Measurements from ENCODE around the gene INPP5J.
"Not testable (repeated sequence)": the region's sequence is repeated elsewhere in the genome, so short reads cannot be mapped to it uniquely, and the experiment has no call there.

The INPP5J gene

DNA sequence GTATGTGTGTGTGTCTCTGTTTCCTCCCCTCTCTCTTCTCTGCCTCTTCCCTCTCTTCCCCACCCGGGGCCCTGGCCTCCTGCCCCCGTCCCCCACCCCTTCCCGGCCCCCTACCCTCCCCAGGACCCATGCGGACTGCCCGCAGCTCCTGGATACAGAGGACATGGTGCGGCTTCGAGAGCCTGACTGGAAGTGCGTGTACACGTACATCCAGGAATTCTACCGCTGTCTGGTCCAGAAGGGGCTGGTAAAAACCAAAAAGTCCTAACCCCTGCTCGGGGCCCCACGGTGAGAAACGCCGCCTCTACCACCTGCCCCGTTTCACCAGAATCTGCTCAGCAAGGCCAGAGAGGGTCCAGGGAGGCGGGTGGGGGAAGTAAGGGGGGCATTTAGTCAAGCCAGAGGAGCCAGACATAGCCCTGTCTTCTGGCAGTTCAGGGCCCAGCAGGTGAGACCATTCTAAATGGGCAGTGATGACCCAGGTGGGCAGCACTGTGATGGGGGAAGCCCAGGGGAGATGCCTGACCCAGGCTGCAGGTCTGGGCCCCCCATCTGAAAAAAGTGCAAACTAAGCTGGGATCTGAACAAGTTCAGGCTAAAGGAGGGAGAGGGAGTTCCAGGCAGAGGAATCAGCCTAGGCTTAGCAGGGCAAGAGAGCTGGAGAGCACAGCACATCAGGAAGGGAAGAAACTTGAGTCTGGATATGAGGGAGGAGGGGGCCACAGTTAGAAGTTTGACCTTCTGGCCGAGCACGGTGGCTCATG is 21.8 kb upstream of the INPP5J start:
- no peak for DNase-seq (ENCODE audit: low read depth in 2 of 2)

DNA sequence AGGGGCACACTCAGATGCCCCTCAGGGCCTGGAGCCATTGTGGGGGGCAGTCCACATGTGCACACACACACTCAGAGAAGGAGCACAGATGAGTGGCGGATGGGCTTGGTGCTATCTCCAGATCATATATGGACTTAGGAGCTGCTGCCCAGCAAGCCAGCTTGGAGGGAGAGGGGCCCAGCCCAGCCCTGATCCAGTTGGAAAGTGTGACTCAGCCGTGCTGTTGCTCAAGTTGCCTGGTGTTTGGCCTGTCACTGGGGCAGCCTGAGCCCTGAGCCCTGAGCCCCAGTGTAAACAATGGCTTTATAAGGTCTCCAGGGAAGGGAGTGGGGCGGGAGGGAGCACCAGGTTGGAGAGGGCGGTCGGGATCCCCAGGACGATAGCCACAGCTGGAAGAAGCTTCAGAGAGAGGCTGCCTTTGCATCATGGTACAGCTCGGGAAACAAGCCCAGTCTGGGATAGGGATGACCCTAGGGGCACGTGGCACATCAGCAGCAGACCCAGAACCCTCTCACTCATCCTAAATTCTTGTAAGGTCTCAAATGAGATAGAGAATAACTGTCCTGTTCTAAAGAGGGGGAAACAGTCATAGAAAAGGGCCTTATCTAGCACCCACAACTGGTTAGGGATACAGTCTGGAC is 20.2 kb upstream of the INPP5J start:
- DNase-seq (ENCODE audit: low read depth in 2 of 2), result peak in 1 of 2 experiments; percentile 31

GRCh38 chr22:31103111-31103510 is 19.7 kb upstream of the INPP5J start:
- DNase-seq (ENCODE audit: low read depth in 2 of 2), result no peak

GRCh38 chr22:31103899-31104694 is 18.7 kb upstream of the INPP5J start:
- DNase-seq (ENCODE audit: low read depth in 2 of 2), result no peak

- DNase-seq (ENCODE audit: low read depth in 2 of 2), result no peak
Measured at GRCh38 chr22:31104869-31105268, 17.9 kb upstream of the INPP5J start.

DNA sequence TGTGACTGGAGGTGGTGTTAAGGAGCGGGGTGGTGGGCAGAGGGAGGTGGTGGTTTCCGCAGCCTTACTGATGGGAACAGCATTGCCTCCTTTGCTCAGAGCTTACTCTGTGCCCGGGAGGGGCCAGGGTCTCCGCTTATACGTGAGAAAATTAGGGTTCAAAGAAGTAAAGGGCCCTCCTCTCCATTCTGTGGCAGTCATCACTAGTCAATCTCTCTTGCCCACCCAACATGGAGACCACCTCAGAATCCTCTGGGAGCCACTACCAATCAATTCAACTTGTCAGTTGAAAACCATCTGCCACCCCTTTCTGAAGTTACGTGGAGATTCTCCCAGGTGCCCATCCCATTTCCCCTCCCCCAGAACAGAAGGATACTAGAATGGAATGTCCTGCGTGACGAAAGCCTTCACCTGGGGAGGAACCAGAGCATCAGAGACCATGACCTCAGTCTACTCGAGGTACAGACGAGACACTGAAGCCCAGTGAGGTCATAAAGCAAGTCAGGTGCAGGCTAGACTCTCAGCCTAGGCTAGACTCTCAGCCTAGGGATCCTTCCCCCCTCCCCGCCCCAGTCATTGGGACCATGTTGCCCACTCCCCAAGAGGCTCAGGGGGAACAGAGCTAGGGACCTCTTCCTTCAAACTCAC is 17.4 kb upstream of the INPP5J start:
- DNase-seq (ENCODE audit: low read depth in 2 of 2), result no peak

DNA sequence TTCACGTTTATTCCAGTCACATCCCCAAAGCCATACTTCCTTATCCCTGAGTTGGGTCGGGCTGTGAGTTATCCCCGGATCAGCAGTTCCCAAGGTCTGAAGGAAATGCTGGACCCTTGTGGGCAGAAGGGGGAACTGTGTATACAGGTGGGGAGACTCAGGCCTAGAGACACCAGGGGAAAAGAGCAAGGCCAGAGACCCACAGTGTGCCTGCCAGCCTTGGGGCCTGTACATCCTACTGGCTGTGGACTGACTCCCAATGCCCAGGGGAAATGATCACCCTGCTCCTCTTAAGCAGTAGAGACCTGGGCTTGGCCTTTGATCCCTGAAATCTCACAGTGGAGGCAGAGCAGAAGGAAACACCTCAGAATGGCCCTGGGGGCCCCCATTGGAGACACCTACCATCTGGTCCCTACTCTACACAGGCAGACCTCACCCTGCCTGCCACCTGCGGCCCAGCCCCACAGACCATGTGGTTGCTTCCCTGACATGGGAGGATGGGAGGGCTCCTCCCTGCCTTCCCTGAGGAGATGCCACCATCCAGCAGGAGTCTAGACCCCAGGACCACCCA is 16.7 kb upstream of the INPP5J start:
- no peak for DNase-seq (ENCODE audit: low read depth in 2 of 2)

DNA sequence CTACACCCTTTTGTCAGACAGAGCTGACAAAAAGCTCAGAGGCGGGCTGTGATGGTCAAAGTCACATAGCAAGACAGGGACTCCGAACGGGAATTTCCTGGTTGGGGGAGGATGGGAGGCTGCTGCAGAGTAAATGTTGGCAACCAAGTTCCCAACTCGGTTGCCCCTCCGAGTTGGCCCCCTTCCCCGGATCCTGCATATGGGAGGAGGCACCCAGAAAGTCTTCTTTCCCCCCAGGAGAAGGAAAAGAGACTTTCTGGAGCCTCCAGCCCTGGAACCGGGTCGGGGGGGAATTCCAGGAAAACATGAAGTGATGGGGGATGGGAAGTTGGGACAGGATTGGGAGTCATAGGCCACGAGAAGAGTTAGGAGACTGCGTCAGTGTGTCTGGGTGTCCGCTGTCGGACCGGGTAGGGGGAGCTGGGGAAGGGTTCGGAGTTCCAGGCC is 16.0 kb upstream of the INPP5J start:
- no peak for DNase-seq (ENCODE audit: low read depth in 2 of 2)

- peak; percentile 97 for DNase-seq (ENCODE audit: low read depth in 2 of 2)
Measured at GRCh38 chr22:31107178-31107893, 15.4 kb upstream of the INPP5J start, which contains the start of gene SELENOM. TSS of gene SELENOM (minus strand) at chr22:31107568. CDS start at chr22:31107505, 63 bp downstream.

GRCh38 chr22:31107894-31108218 is 14.9 kb upstream of the INPP5J start:
- no peak for DNase-seq (ENCODE audit: low read depth in 2 of 2)

- not testable (repeated sequence) for DNase-seq (ENCODE audit: low read depth in 2 of 2)
Measured at GRCh38 chr22:31112547-31113091, 10.1 kb upstream of the INPP5J start.

- no peak for DNase-seq (ENCODE audit: low read depth in 2 of 2)
Measured at GRCh38 chr22:31118046-31118820, 4.5 kb upstream of the INPP5J start.

- DNase-seq (ENCODE audit: low read depth in 2 of 2), result no peak
Measured at GRCh38 chr22:31119026-31119717, 3.6 kb upstream of the INPP5J start.

DNA sequence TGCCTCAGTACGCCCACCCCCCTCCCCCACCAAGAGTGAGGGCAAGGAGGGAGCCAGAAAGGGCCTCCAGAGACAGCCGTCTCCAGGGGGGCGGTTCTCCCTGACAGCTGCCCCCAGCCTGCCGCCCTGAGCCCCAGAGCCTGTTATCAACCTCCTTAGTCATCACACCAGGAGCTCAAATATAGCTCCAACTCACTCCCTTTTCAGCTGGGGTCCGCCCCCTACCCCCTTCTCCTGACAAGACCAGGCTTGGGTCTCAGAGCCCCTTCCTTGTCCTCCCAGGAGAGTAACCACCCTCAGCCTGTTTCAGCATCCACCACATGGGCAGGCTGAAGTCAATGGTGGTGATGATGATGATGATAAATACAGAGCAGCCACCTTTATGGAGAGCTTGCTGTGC is 2.5 kb upstream of the INPP5J start:
- no peak for DNase-seq (ENCODE audit: low read depth in 2 of 2)

DNA sequence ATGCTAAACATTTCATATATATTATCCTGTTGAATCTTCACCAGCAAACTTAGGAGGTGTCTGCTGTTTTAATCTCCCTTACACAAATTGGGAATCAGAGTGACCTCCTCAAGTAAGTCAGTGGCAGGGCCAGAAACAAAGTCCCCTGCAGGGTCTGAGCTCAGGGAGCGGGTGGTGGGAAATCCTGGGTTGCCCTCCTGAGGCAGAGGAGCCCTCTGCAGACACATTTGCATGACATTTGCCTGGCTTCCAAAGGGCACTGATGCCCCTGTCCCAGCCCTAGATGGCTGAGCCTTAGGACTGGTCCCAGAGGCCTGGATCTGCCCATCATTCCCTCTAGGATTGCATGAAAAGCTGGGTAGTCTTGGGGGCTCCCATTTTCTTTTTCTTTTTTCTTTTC is 2.1 kb upstream of the INPP5J start:
- DNase-seq (ENCODE audit: low read depth in 2 of 2), result no peak

GRCh38 chr22:31121403-31121802 is 1.4 kb upstream of the INPP5J start:
- no peak for DNase-seq (ENCODE audit: low read depth in 2 of 2)

DNA sequence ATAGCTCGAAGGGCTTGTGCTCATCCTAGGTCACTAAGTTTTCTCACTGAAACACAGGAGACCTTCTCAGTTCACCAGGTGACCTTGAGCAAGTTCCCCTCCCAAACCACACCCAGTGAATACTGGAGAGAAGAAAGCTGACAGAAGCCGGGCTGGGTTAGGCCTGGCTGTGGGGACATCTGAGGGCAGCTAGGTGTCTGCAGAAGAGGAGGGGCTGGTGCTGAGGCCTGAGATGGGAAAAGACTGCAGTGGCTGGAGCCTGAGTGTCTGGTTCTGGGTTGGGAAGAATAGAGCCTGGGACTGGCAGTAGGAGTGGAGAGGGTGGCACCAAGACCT is 602 bp upstream of the INPP5J start:
- no peak for DNase-seq (ENCODE audit: low read depth in 2 of 2)

DNA sequence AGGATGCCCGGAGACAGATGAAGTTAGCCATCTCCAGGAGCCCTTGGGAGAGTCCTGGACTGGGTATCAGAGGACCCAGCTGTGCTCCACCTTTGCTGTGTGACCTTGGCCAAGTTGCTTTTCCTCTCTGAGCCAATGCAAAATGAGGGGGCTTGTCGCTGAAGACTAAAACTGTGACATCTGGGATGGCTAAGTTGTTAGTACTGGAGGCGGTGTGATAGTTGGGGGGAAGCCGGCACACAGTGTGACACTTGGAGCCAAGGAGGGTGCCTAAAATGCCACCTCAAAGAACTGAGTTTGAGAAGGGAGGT is 481 bp downstream of the INPP5J start:
- no peak for DNase-seq (ENCODE audit: low read depth in 2 of 2)

GRCh38 chr22:31124290-31124689 is 1.5 kb downstream of the INPP5J start:
- DNase-seq (ENCODE audit: low read depth in 2 of 2), result no peak

Data from fibroblast of skin of left biceps (primary cell).